GM21529 (cell line): ENCODE measurements around the gene PHAX.
"Not testable (repeated sequence)": the region's sequence is repeated elsewhere in the genome, so short reads cannot be mapped to it uniquely, and the experiment has no call there.

Source experiments
- ATAC-seq: cut with Tn5 transposase; IDR thresholded peaks from one replicate; pipeline ENCODE4 v1.9.1; 2021; ENCODE audit not compliant: unreplicated experiment

Gene PHAX

GRCh38 chr5:126651013-126651577, 50.3 kb downstream of the PHAX start:
- ATAC-seq: no peak

- ATAC-seq: no peak
Measured at GRCh38 chr5:126656401-126657007, 55.8 kb downstream of the PHAX start.

GRCh38 chr5:126658561-126658960, 57.8 kb downstream of the PHAX start:
- no peak for ATAC-seq

- ATAC-seq: peak; percentile 61
Measured at GRCh38 chr5:126659805-126660482, 59.2 kb downstream of the PHAX start.

- ATAC-seq: no peak
Measured at GRCh38 chr5:126664586-126664985, 63.8 kb downstream of the PHAX start.

GRCh38 chr5:126670109-126670508, 69.4 kb downstream of the PHAX start:
- not testable (repeated sequence) for ATAC-seq

- not testable (repeated sequence) for ATAC-seq
Measured at GRCh38 chr5:126671681-126672080, 70.9 kb downstream of the PHAX start.

GRCh38 chr5:126673477-126673876, 72.7 kb downstream of the PHAX start:
- ATAC-seq: no peak

- ATAC-seq: no peak
Measured at GRCh38 chr5:126674145-126674544, 73.4 kb downstream of the PHAX start.

- no peak for ATAC-seq
Measured at GRCh38 chr5:126675338-126675737, 74.6 kb downstream of the PHAX start.

GRCh38 chr5:126676195-126676624, 75.5 kb downstream of the PHAX start:
- ATAC-seq: peak; percentile 61
